ENCODE measurements around the gene MEIS2.

Gene MEIS2

GRCh38 chr15:36977659-36978058 is 122.7 kb downstream of the MEIS2 start:
- H3K36me3 ChIP-seq (ENCODE audit: control insufficient read depth, insufficient read depth, low read length): no peaks in the 10 kb centered on the region
- no peak overlapping the region for H3K9ac ChIP-seq (ENCODE audit: low read depth, low read length)
- H3K4me3 ChIP-seq (ENCODE audit: low read depth, low read length): no peak overlapping the region
- H3K9me3 ChIP-seq (ENCODE audit: control insufficient read depth, insufficient read depth, low read length): no peaks in the 10 kb centered on the region
- H3K27ac ChIP-seq (ENCODE audit: low read depth, low read length): peak overlapping the region; percentile 75
- H3K27me3 ChIP-seq (ENCODE audit: control insufficient read depth, insufficient read depth, low read length): no peaks in the 10 kb centered on the region
- H3K4me1 ChIP-seq (ENCODE audit: control insufficient read depth, insufficient read depth, low read length): peaks cover 14% of the 10 kb centered on the region

GRCh38 chr15:36972704-36973103 is 127.6 kb downstream of the MEIS2 start:
- Histone ChIP-seq H3K9ac (ENCODE audit: low read depth, low read length) (no peak overlapping the region), H3K36me3 (ENCODE audit: control insufficient read depth, insufficient read depth, low read length) (no peaks in the 10 kb centered on the region), H3K4me1 (ENCODE audit: control insufficient read depth, insufficient read depth, low read length) (peaks cover 2% of the 10 kb centered on the region; the same call in 1 of the 2 replicates), H3K9me3 (ENCODE audit: control insufficient read depth, insufficient read depth, low read length) (no peaks in the 10 kb centered on the region), H3K27ac (ENCODE audit: low read depth, low read length) (no peak overlapping the region), H3K4me3 (ENCODE audit: low read depth, low read length) (no peak overlapping the region), H3K27me3 (ENCODE audit: control insufficient read depth, insufficient read depth, low read length) (no peaks in the 10 kb centered on the region)

GRCh38 chr15:36970522-36970921 is 129.8 kb downstream of the MEIS2 start:
- no peak overlapping the region for H3K9ac ChIP-seq (ENCODE audit: low read depth, low read length)
- H3K9me3 ChIP-seq (ENCODE audit: control insufficient read depth, insufficient read depth, low read length): no peaks in the 10 kb centered on the region
- no peak overlapping the region for H3K27ac ChIP-seq (ENCODE audit: low read depth, low read length)
- H3K36me3 ChIP-seq (ENCODE audit: control insufficient read depth, insufficient read depth, low read length): no peaks in the 10 kb centered on the region
- H3K4me1 ChIP-seq (ENCODE audit: control insufficient read depth, insufficient read depth, low read length): no peaks in the 10 kb centered on the region
- no peak overlapping the region for H3K4me3 ChIP-seq (ENCODE audit: low read depth, low read length)
- no peaks in the 10 kb centered on the region for H3K27me3 ChIP-seq (ENCODE audit: control insufficient read depth, insufficient read depth, low read length)

- Histone ChIP-seq H3K27me3 (ENCODE audit: control insufficient read depth, insufficient read depth, low read length) (no peaks in the 10 kb centered on the region), H3K36me3 (ENCODE audit: control insufficient read depth, insufficient read depth, low read length) (no peaks in the 10 kb centered on the region), H3K4me1 (ENCODE audit: control insufficient read depth, insufficient read depth, low read length) (no peaks in the 10 kb centered on the region), H3K4me3 (ENCODE audit: low read depth, low read length) (no peak overlapping the region), H3K9me3 (ENCODE audit: control insufficient read depth, insufficient read depth, low read length) (no peaks in the 10 kb centered on the region), H3K9ac (ENCODE audit: low read depth, low read length) (no peak overlapping the region), H3K27ac (ENCODE audit: low read depth, low read length) (no peak overlapping the region)
Observed at GRCh38 chr15:36967929-36968328, 132.4 kb downstream of the MEIS2 start.

GRCh38 chr15:36966708-36967107 is 133.6 kb downstream of the MEIS2 start:
- H3K27me3 ChIP-seq (ENCODE audit: control insufficient read depth, insufficient read depth, low read length): no peaks in the 10 kb centered on the region

GRCh38 chr15:36965570-36966342 is 134.6 kb downstream of the MEIS2 start:
- H3K4me1 ChIP-seq (ENCODE audit: control insufficient read depth, insufficient read depth, low read length): no peaks in the 10 kb centered on the region
- no peaks in the 10 kb centered on the region for H3K9me3 ChIP-seq (ENCODE audit: control insufficient read depth, insufficient read depth, low read length)
- H3K36me3 ChIP-seq (ENCODE audit: control insufficient read depth, insufficient read depth, low read length): no peaks in the 10 kb centered on the region
- no peaks in the 10 kb centered on the region for H3K27me3 ChIP-seq (ENCODE audit: control insufficient read depth, insufficient read depth, low read length)
- H3K4me3 ChIP-seq (ENCODE audit: low read depth, low read length): no peak overlapping the region
- H3K9ac ChIP-seq (ENCODE audit: low read depth, low read length): no peak overlapping the region
- H3K27ac ChIP-seq (ENCODE audit: low read depth, low read length): no peak overlapping the region

More at GRCh38 chr15:36966708-36967107, 133.6 kb downstream of the MEIS2 start:
- Histone ChIP-seq H3K9ac (ENCODE audit: low read depth, low read length) (no peak overlapping the region), H3K4me1 (ENCODE audit: control insufficient read depth, insufficient read depth, low read length) (no peaks in the 10 kb centered on the region), H3K36me3 (ENCODE audit: control insufficient read depth, insufficient read depth, low read length) (no peaks in the 10 kb centered on the region), H3K4me3 (ENCODE audit: low read depth, low read length) (no peak overlapping the region), H3K9me3 (ENCODE audit: control insufficient read depth, insufficient read depth, low read length) (no peaks in the 10 kb centered on the region), H3K27ac (ENCODE audit: low read depth, low read length) (no peak overlapping the region)

- Histone ChIP-seq H3K27ac (ENCODE audit: low read depth, low read length) (no peak overlapping the region), H3K9me3 (ENCODE audit: control insufficient read depth, insufficient read depth, low read length) (no peaks in the 10 kb centered on the region), H3K9ac (ENCODE audit: low read depth, low read length) (no peak overlapping the region), H3K36me3 (ENCODE audit: control insufficient read depth, insufficient read depth, low read length) (no peaks in the 10 kb centered on the region), H3K4me1 (ENCODE audit: control insufficient read depth, insufficient read depth, low read length) (no peaks in the 10 kb centered on the region), H3K27me3 (ENCODE audit: control insufficient read depth, insufficient read depth, low read length) (no peaks in the 10 kb centered on the region), H3K4me3 (ENCODE audit: low read depth, low read length) (no peak overlapping the region)
Observed at GRCh38 chr15:36964626-36965025, 135.7 kb downstream of the MEIS2 start.

- no peak overlapping the region for H3K9ac ChIP-seq (ENCODE audit: low read depth, low read length)
- H3K9me3 ChIP-seq (ENCODE audit: control insufficient read depth, insufficient read depth, low read length): no peaks in the 10 kb centered on the region
- no peak overlapping the region for H3K4me3 ChIP-seq (ENCODE audit: low read depth, low read length)
- H3K4me1 ChIP-seq (ENCODE audit: control insufficient read depth, insufficient read depth, low read length): no peaks in the 10 kb centered on the region
- H3K36me3 ChIP-seq (ENCODE audit: control insufficient read depth, insufficient read depth, low read length): no peaks in the 10 kb centered on the region
- no peaks in the 10 kb centered on the region; the same call in 1 of the 2 replicates for H3K27me3 ChIP-seq (ENCODE audit: control insufficient read depth, insufficient read depth, low read length)
- H3K27ac ChIP-seq (ENCODE audit: low read depth, low read length): no peak overlapping the region
Observed at GRCh38 chr15:36961956-36962355, 138.4 kb downstream of the MEIS2 start.

- Histone ChIP-seq H3K4me1 (ENCODE audit: control insufficient read depth, insufficient read depth, low read length) (no peaks in the 10 kb centered on the region), H3K9me3 (ENCODE audit: control insufficient read depth, insufficient read depth, low read length) (no peaks in the 10 kb centered on the region), H3K4me3 (ENCODE audit: low read depth, low read length) (no peak overlapping the region)
Observed at GRCh38 chr15:36960947-36961227, 139.5 kb downstream of the MEIS2 start.

GRCh38 chr15:36960179-36960946 is 140.0 kb downstream of the MEIS2 start:
- no peaks in the 10 kb centered on the region for H3K36me3 ChIP-seq (ENCODE audit: control insufficient read depth, insufficient read depth, low read length)
- H3K4me1 ChIP-seq (ENCODE audit: control insufficient read depth, insufficient read depth, low read length): no peaks in the 10 kb centered on the region
- H3K4me3 ChIP-seq (ENCODE audit: low read depth, low read length): no peak overlapping the region
- H3K27me3 ChIP-seq (ENCODE audit: control insufficient read depth, insufficient read depth, low read length): no peaks in the 10 kb centered on the region; the same call in 1 of the 2 replicates
- H3K9me3 ChIP-seq (ENCODE audit: control insufficient read depth, insufficient read depth, low read length): no peaks in the 10 kb centered on the region
- H3K9ac ChIP-seq (ENCODE audit: low read depth, low read length): no peak overlapping the region
- no peak overlapping the region for H3K27ac ChIP-seq (ENCODE audit: low read depth, low read length)

More at GRCh38 chr15:36960947-36961227, 139.5 kb downstream of the MEIS2 start:
- no peak overlapping the region for H3K9ac ChIP-seq (ENCODE audit: low read depth, low read length)
- H3K27ac ChIP-seq (ENCODE audit: low read depth, low read length): no peak overlapping the region
- no peaks in the 10 kb centered on the region for H3K36me3 ChIP-seq (ENCODE audit: control insufficient read depth, insufficient read depth, low read length)
- no peaks in the 10 kb centered on the region; the same call in 1 of the 2 replicates for H3K27me3 ChIP-seq (ENCODE audit: control insufficient read depth, insufficient read depth, low read length)

- Histone ChIP-seq H3K27ac (ENCODE audit: low read depth, low read length) (no peak overlapping the region), H3K4me1 (ENCODE audit: control insufficient read depth, insufficient read depth, low read length) (no peaks in the 10 kb centered on the region), H3K9ac (ENCODE audit: low read depth, low read length) (no peak overlapping the region), H3K4me3 (ENCODE audit: low read depth, low read length) (no peak overlapping the region), H3K27me3 (ENCODE audit: control insufficient read depth, insufficient read depth, low read length) (no peaks in the 10 kb centered on the region; the same call in 1 of the 2 replicates), H3K9me3 (ENCODE audit: control insufficient read depth, insufficient read depth, low read length) (no peaks in the 10 kb centered on the region), H3K36me3 (ENCODE audit: control insufficient read depth, insufficient read depth, low read length) (no peaks in the 10 kb centered on the region)
Observed at GRCh38 chr15:36959746-36960145, 140.6 kb downstream of the MEIS2 start.
